HG03378 (cell line): Measurements from ENCODE around the gene OLR1.

Experiments
- ATAC-seq: cut with Tn5 transposase; IDR thresholded peaks from one replicate; pipeline ENCODE4 v1.9.1; 2021; ENCODE audit warnings: mild to moderate bottlenecking, moderate library complexity; ENCODE audit not compliant: unreplicated experiment

Gene OLR1

GRCh38 chr12:10110256-10110844 lies 61.6 kb downstream of the OLR1 start:
- no peak for ATAC-seq
